LHCN-M2 (cell line): ENCODE measurements around the gene PRRT1B. TPM values are rescaled to one million over a fixed set of nuclear protein-coding genes. Genes with fewer than 3 reads are reported as not detected.

Source experiments
- DNase-seq: peaks from one replicate; pipeline ENCODE4 v3.0.0-alpha.2; 2012; ENCODE audit warnings: low read depth
- total RNA-seq: library from RNA; depleted of rRNA; stranded (reverse); fragments of >200 nt; gene quantifications from 2 replicates; pipeline ENCODE4 v1.2.3, GENCODE V29; 2014

The PRRT1B gene
- total RNA-seq, 1 experiment from 2014 or later, result not detected

- DNase-seq, result no peak
Observed at GRCh38 chr9:131522257-131523085, 22.9 kb upstream of the PRRT1B start.

- no peak for DNase-seq
Observed at GRCh38 chr9:131523086-131523388, 22.3 kb upstream of the PRRT1B start.

GRCh38 chr9:131523451-131524435 is 21.6 kb upstream of the PRRT1B start:
- DNase-seq, result no peak

- peak; percentile 20 for DNase-seq
Observed at GRCh38 chr9:131524665-131525315, 20.5 kb upstream of the PRRT1B start.

GRCh38 chr9:131525643-131526565 is 19.4 kb upstream of the PRRT1B start:
- DNase-seq, result no peak

GRCh38 chr9:131528186-131528585 is 17.1 kb upstream of the PRRT1B start:
- DNase-seq, result no peak

GRCh38 chr9:131528886-131529505 is 16.3 kb upstream of the PRRT1B start:
- DNase-seq, result no peak

- no peak for DNase-seq
Observed at GRCh38 chr9:131529597-131530545, 15.5 kb upstream of the PRRT1B start.

GRCh38 chr9:131530546-131530919 is 14.8 kb upstream of the PRRT1B start:
- peak; percentile 52 for DNase-seq

GRCh38 chr9:131530920-131531832 is 14.1 kb upstream of the PRRT1B start, which contains the start of gene UCK1:
UCK1 (minus strand) TSS chr9:131531263; CDS start chr9:131531174, 89 bp downstream.
- DNase-seq, result peak; percentile 72

- no peak for DNase-seq
Observed at GRCh38 chr9:131534721-131535237, 10.5 kb upstream of the PRRT1B start.

- DNase-seq, result no peak
Observed at GRCh38 chr9:131537946-131538345, 7.4 kb upstream of the PRRT1B start.

- DNase-seq, result no peak
Observed at GRCh38 chr9:131539223-131539923, 6.0 kb upstream of the PRRT1B start.

- no peak for DNase-seq
Observed at GRCh38 chr9:131543141-131543540, 2.2 kb upstream of the PRRT1B start.

- no peak for DNase-seq
Observed at GRCh38 chr9:131545786-131546335, 538 bp downstream of the PRRT1B start.

- no peak for DNase-seq
Observed at GRCh38 chr9:131546336-131547084, 1.2 kb downstream of the PRRT1B start.
